Coronary artery (tissue), 2 donors: ENCODE results near the gene UBC.
A peak's percentile ranks its signal among the peaks of the same experiment; 100 is the strongest.

Experiments
- DNase-seq: peaks from one replicate; pipeline ENCODE4 v3.0.0-alpha.2; 2017; ENCODE audit warnings: low spot score
- H3K27ac ChIP-seq, 2 donors: fragments of 200-600 bp; sonication (generic); one replicate each; pipeline ENCODE4 v1.5.1; 2016 to 2019
- H3K4me3 ChIP-seq: fragments of 200-600 bp; sonication (generic); 2 replicates; pipeline ENCODE4 v1.5.1; 2016; ENCODE audit warnings: mild to moderate bottlenecking, moderate library complexity
- CTCF ChIP-seq: fragments of 200-600 bp; sonication (generic); IDR thresholded peaks from one replicate; pipeline ENCODE4 v1.5.1; 2019; ENCODE audit warnings: antibody characterized with exemption

Gene UBC

GRCh38 chr12:124946447-124946793 is 32.0 kb upstream of the UBC start:
- no peak for TF ChIP-seq CTCF
- no peak overlapping the region for H3K4me3 ChIP-seq
- DNase-seq = no peak
- no peak overlapping the region for H3K27ac ChIP-seq

GRCh38 chr12:124941170-124941527 is 26.7 kb upstream of the UBC start:
- no peak for TF ChIP-seq CTCF
- Histone ChIP-seq H3K27ac (peak overlapping the region in 1 of 2 donors; percentile 93), H3K4me3 (peak overlapping the region; percentile 69)
- no peak for DNase-seq

GRCh38 chr12:124940393-124941169 is 26.1 kb upstream of the UBC start:
- peak; percentile 77 for TF ChIP-seq CTCF
- peak; percentile 94 for DNase-seq
- peak overlapping the region; percentile 90 to 93 for H3K27ac ChIP-seq
- H3K4me3 ChIP-seq = peak overlapping the region; percentile 69

- no peak for DNase-seq
- no peak for TF ChIP-seq CTCF
- Histone ChIP-seq H3K4me3 (peak overlapping the region; percentile 69), H3K27ac (peak overlapping the region; percentile 90 to 93)
These were observed 25.6 kb upstream of the UBC start for GRCh38 chr12:124940143-124940392.

GRCh38 chr12:124939421-124940142 is 25.1 kb upstream of the UBC start:
- Histone ChIP-seq H3K4me3 (peak overlapping the region; percentile 69), H3K27ac (peak overlapping the region; percentile 90 to 93)

GRCh38 chr12:124939079-124939420 is 24.6 kb upstream of the UBC start:
- no peak for DNase-seq
- peak overlapping the region; percentile 90 to 93 for H3K27ac ChIP-seq
- peak overlapping the region; percentile 69 for H3K4me3 ChIP-seq
- no peak for TF ChIP-seq CTCF

More at GRCh38 chr12:124939421-124940142, 25.1 kb upstream of the UBC start:
- no peak for TF ChIP-seq CTCF
- peak; percentile 93 for DNase-seq

- peak overlapping the region; percentile 90 to 93 for H3K27ac ChIP-seq
- H3K4me3 ChIP-seq = peak overlapping the region; percentile 69
- TF ChIP-seq CTCF = no peak
- DNase-seq = no peak
These were observed 24.1 kb upstream of the UBC start for GRCh38 chr12:124938587-124938986.
